ENCODE data around the gene GMIP. TPM values are rescaled to one million over a fixed set of nuclear protein-coding genes. Genes with fewer than 3 reads are reported as not detected.

GMIP gene
- total RNA-seq, 4 donors from 2014 or later: 12.9 to 23.5 (median 17.3) TPM

DNA sequence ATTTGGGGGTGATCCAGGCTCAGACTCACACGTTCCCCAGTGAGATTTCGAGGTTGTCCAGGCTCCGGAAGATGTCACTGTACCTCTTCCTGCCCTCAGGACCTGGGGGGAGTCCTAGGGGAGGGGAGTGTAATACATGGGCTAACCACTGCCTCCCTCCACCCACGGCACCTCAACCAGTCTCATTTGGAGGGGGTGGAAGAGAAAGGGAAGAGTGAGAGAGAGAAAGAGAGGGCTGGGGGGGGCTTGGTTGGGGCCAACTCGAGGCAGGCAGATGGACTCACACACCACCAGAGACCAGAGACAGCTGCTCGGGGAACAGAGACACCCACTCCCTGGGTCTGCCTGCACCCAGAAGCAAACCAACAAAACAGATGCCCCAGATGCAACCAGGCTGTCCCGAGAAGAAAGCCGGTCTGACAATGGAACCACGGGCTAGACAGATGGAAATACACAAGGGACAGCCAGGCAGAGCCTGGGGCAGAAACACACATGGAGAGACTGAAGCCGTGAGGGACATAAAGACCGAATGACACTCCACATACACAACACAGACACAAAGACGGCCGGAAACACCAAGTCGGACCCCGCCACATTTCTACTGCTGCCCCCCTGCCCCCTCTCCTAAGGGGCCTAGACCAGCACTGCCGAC is 825 bp downstream of the GMIP start:
- H3K27ac ChIP-seq: peak overlapping the region in 1 of 3 donors; percentile 32
- no peak for DNase-seq
- intact Hi-C loops (cut with DNase I): loop anchor here (2.0 kb wide), 1 partner anchor 108 kb away; no protein-coding TSS in a partner anchor
- 26 to 33% methylated on average over 16 of the region's 16 CpGs for WGBS, 2 donors
- TF ChIP-seq POLR2A (IDR thresholded peaks at IDR 0.05): no peak
- TF ChIP-seq CTCF (IDR thresholded peaks at IDR 0.05): no peak
- no peaks in the 10 kb centered on the region for H3K9me3 ChIP-seq
- H3K4me1 ChIP-seq: peaks cover 8 to 14% of the 10 kb centered on the region in 2 donors
- H3K36me3 ChIP-seq: peaks cover 27 to 30% of the 10 kb centered on the region in 2 donors
- H3K4me3 ChIP-seq (replicated peaks in 1 of 3): peak overlapping the region; percentile 33 to 63 (median 52)
- no peaks in the 10 kb centered on the region for H3K27me3 ChIP-seq

DNA sequence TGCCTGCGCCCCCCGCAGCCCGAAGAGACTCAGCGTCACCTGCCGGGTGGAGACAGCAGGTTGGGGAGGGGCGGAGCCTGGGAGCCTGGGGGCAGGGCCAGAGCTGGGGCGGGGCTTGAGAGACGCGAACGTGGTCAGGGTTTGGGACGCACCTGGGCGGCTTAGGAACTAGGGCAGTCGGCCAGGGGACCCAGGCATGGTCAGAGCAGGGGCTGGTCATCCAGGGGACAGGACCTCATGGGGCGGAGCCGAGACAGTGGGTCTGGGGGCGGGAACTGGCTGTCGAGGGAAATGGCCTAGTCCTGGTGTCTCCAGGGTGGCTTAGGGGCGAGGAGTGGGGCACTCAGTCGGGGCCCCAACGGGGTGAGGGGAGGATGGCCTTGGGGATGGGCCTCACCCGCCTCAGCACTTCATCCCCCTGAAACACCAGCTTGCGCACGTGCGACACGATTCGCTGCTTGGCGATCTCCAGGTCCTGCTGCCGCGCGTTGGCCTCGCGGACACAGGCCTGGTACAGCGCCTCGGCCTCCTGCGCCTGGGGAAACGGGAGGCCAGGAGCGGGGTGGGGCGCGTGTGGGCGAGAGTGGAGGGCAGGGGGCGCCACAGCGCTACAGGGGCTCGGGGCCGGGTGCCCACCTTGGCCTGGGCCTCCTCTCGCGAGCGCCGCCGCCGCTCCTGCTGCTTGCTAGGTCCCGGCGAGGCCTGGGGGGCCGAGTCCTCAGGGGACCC is 5.8 kb downstream of the GMIP start:
- Histone ChIP-seq H3K36me3 (peaks cover 0 to 10% of the 10 kb centered on the region in 2 donors), H3K27ac (no peak overlapping the region), H3K4me3 (replicated peaks in 1 of 3) (no peak overlapping the region), H3K27me3 (no peaks in the 10 kb centered on the region), H3K9me3 (no peaks in the 10 kb centered on the region), H3K4me1 (peaks cover 4% of the 10 kb centered on the region in 2 donors)
- TF ChIP-seq CTCF (IDR thresholded peaks at IDR 0.05): no peak
- no peak for TF ChIP-seq POLR2A (IDR thresholded peaks at IDR 0.05)
- intact Hi-C loops (cut with DNase I): no loop called here
- 61 to 80% methylated on average over 36 to 39 of the region's 53 CpGs for WGBS, 2 donors
- peak; percentile 58 to 71 for DNase-seq

GRCh38 chr19:19637186-19637522 is 6.3 kb downstream of the GMIP start:
- no peak for DNase-seq
- no peak overlapping the region for H3K27ac ChIP-seq
- H3K9me3 ChIP-seq: no peaks in the 10 kb centered on the region
- intact Hi-C loops (cut with DNase I): no loop called here
- H3K27me3 ChIP-seq: no peaks in the 10 kb centered on the region
- H3K4me3 ChIP-seq (replicated peaks in 1 of 3): no peak overlapping the region
- TF ChIP-seq CTCF (IDR thresholded peaks at IDR 0.05): no peak
- TF ChIP-seq POLR2A (IDR thresholded peaks at IDR 0.05): no peak
- 55 to 59% methylated on average over 13 to 19 of the region's 27 CpGs for WGBS, 2 donors
- H3K36me3 ChIP-seq: peaks cover 0 to 10% of the 10 kb centered on the region in 2 donors
- no peaks in the 10 kb centered on the region for H3K4me1 ChIP-seq

GRCh38 chr19:19636573-19637185 is 6.8 kb downstream of the GMIP start:
- Histone ChIP-seq H3K27me3 (no peaks in the 10 kb centered on the region), H3K36me3 (peaks cover 0 to 10% of the 10 kb centered on the region in 2 donors), H3K4me1 (no peaks in the 10 kb centered on the region), H3K4me3 (replicated peaks in 1 of 3) (no peak overlapping the region), H3K9me3 (no peaks in the 10 kb centered on the region), H3K27ac (no peak overlapping the region)
- intact Hi-C loops (cut with DNase I): no loop called here
- 87 to 96% methylated on average over 6 to 9 of the region's 9 CpGs for WGBS, 2 donors
- no peak for DNase-seq
- TF ChIP-seq CTCF (IDR thresholded peaks at IDR 0.05): no peak
- TF ChIP-seq POLR2A (IDR thresholded peaks at IDR 0.05): no peak

GRCh38 chr19:19635313-19635702 is 8.1 kb downstream of the GMIP start:
- Histone ChIP-seq H3K9me3 (no peaks in the 10 kb centered on the region), H3K4me3 (replicated peaks in 1 of 3) (no peak overlapping the region), H3K36me3 (peaks cover 0 to 10% of the 10 kb centered on the region in 2 donors), H3K27me3 (no peaks in the 10 kb centered on the region), H3K27ac (no peak overlapping the region), H3K4me1 (no peaks in the 10 kb centered on the region)
- TF ChIP-seq POLR2A (IDR thresholded peaks at IDR 0.05) (no peak), CTCF (IDR thresholded peaks at IDR 0.05) (no peak)
- no peak for DNase-seq
- intact Hi-C loops (cut with DNase I): no loop called here
- 95 to 97% methylated on average over 10 to 14 of the region's 14 CpGs for WGBS, 2 donors

All from thyroid gland (tissue), 4 donors.